HCT116 (cell line): ENCODE measurements around the gene LRATD1.

Source experiments
- CEBPB ChIP-seq: IDR thresholded peaks from 2 replicates; pipeline ENCODE4 v1.6.1; 2012; ENCODE audit warnings: low read depth
- EZH2 ChIP-seq: fragments of 200-600 bp; sonication (generic); IDR thresholded peaks from 2 replicates; pipeline ENCODE4 v1.6.1; 2017; ENCODE audit warnings: antibody characterized with exemption, mixed run types
- EZH2phosphoT487 ChIP-seq: fragments of 200-600 bp; IDR thresholded peaks from 2 replicates; pipeline ENCODE4 v1.6.1; 2018; ENCODE audit warnings: antibody characterized with exemption, borderline replicate concordance
- MAX ChIP-seq: IDR thresholded peaks from 2 replicates; pipeline ENCODE4 v1.6.1; 2012
- POLR2A ChIP-seq: IDR thresholded peaks from 2 replicates; pipeline ENCODE4 v1.7.0; 2011; ENCODE audit warnings: borderline replicate concordance; ENCODE audit not compliant: insufficient read depth, insufficient read length; ENCODE audit errors: extremely low read depth
- POLR2AphosphoS5 ChIP-seq: IDR thresholded peaks from 2 replicates; pipeline ENCODE4 v1.6.1; 2011; ENCODE audit warnings: mild to moderate bottlenecking, low read depth, low read length, moderate library complexity
- REST ChIP-seq: IDR thresholded peaks from 2 replicates; pipeline ENCODE4 v1.6.1; 2012; ENCODE audit warnings: low read depth
- SIN3A ChIP-seq: IDR thresholded peaks from 2 replicates; pipeline ENCODE4 v1.6.1; 2012; ENCODE audit warnings: low read depth
- SP1 ChIP-seq: IDR thresholded peaks from 2 replicates; pipeline ENCODE4 v1.6.1; 2012; ENCODE audit warnings: low read depth
- TCF7L2 ChIP-seq: IDR thresholded peaks from 2 replicates; pipeline ENCODE4 v1.7.0; 2011; ENCODE audit warnings: borderline replicate concordance, inconsistent platforms; ENCODE audit not compliant: insufficient read depth, insufficient read length; ENCODE audit errors: extremely low read depth
- TF ChIP-seq, protein P1 (sequence below), 3 experiments: fragments of 200-600 bp in 1 of 3; sonication (generic) in 1 of 3; IDR thresholded peaks in 2 of 3; conservative IDR thresholded peaks in 1 of 3; 2 replicates each; pipeline ENCODE4 v1.5.1; 2012 to 2017; ENCODE audit warnings: low read depth in 2 of 3, low read length in 2 of 3, antibody characterized with exemption in 1 of 3, borderline replicate concordance in 1 of 3, control low read depth in 1 of 3, mild to moderate bottlenecking in 1 of 3, mixed read lengths in 1 of 3, mixed run types in 1 of 3, moderate library complexity in 1 of 3; ENCODE audit not compliant: insufficient read depth in 1 of 3
- TF ChIP-seq, protein P2 (sequence below): IDR thresholded peaks from 2 replicates; pipeline ENCODE4 v1.6.1; 2011; ENCODE audit warnings: mild to moderate bottlenecking, low read length, moderate library complexity; ENCODE audit not compliant: insufficient replicate concordance; ENCODE audit errors: extremely low read depth

DNA sequence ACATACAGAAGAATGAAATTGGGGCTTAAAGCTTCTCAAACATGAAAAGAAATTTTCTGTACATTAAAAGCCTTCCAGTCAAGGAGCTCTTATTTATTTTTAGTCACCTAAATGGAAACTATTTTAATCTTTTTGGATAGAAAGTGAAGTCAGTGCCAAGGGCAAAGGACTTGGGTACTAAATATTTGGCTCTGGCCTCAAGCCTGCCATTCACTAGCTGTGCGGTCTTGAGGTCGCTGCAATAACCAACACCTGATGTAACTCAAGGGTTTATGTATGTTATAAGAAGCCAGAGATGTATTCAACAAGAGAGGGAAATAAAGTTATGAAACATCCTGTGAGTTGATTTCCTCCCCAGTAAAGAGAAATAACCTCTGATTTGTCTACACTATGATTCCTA lies 49.5 kb upstream of the LRATD1 start:
- TF ChIP-seq POLR2A (no peak), SIN3A (no peak), TCF7L2 (no peak), POLR2AphosphoS5 (no peak), REST (no peak), CEBPB (no peak), SP1 (no peak), EZH2 (no peak), EZH2phosphoT487 (no peak), MAX (no peak)
- TF ChIP-seq, protein P1, sequence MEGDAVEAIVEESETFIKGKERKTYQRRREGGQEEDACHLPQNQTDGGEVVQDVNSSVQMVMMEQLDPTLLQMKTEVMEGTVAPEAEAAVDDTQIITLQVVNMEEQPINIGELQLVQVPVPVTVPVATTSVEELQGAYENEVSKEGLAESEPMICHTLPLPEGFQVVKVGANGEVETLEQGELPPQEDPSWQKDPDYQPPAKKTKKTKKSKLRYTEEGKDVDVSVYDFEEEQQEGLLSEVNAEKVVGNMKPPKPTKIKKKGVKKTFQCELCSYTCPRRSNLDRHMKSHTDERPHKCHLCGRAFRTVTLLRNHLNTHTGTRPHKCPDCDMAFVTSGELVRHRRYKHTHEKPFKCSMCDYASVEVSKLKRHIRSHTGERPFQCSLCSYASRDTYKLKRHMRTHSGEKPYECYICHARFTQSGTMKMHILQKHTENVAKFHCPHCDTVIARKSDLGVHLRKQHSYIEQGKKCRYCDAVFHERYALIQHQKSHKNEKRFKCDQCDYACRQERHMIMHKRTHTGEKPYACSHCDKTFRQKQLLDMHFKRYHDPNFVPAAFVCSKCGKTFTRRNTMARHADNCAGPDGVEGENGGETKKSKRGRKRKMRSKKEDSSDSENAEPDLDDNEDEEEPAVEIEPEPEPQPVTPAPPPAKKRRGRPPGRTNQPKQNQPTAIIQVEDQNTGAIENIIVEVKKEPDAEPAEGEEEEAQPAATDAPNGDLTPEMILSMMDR (IDR thresholded peaks at IDR 0.05 in 2 of 3, conservative IDR thresholded peaks at IDR 0.05 in 1 of 3; ENCODE audit: borderline replicate concordance in 1 of 3, insufficient read depth in 1 of 3, low read depth in 2 of 3, low read length in 2 of 3) = no peak
- TF ChIP-seq, protein P2, sequence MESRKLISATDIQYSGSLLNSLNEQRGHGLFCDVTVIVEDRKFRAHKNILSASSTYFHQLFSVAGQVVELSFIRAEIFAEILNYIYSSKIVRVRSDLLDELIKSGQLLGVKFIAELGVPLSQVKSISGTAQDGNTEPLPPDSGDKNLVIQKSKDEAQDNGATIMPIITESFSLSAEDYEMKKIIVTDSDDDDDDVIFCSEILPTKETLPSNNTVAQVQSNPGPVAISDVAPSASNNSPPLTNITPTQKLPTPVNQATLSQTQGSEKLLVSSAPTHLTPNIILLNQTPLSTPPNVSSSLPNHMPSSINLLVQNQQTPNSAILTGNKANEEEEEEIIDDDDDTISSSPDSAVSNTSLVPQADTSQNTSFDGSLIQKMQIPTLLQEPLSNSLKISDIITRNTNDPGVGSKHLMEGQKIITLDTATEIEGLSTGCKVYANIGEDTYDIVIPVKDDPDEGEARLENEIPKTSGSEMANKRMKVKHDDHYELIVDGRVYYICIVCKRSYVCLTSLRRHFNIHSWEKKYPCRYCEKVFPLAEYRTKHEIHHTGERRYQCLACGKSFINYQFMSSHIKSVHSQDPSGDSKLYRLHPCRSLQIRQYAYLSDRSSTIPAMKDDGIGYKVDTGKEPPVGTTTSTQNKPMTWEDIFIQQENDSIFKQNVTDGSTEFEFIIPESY = no peak
